Breast epithelium (tissue), 4 donors: ENCODE measurements around the gene ATP5F1E. TPM values are rescaled to one million over a fixed set of nuclear protein-coding genes. Genes with fewer than 3 reads are reported as not detected.

Source experiments
- DNase-seq, 2 donors: peaks; one replicate each; pipeline ENCODE4 v3.0.0-alpha.2; 2019; ENCODE audit warnings: low spot score in 2 of 2
- H3K27ac ChIP-seq, 2 donors: fragments of 200-600 bp; sonication (generic) in 1 of 2; one replicate each; pipeline ENCODE4 v1.5.1; 2016 to 2019; ENCODE audit warnings: mild to moderate bottlenecking in 1 of 2
- H3K27me3 ChIP-seq, 2 donors: fragments of 200-600 bp; sonication (generic) in 1 of 2; one replicate each; pipeline versions ENCODE4 v1.5.1 to v1.6.0; 2017 to 2019; ENCODE audit warnings: control low read depth in 1 of 2, mild to moderate bottlenecking in 1 of 2
- H3K36me3 ChIP-seq: fragments of 200-600 bp; one replicate; pipeline ENCODE4 v1.5.1; 2019
- H3K4me1 ChIP-seq, 2 donors: fragments of 200-600 bp; sonication (generic); one replicate each; pipeline ENCODE4 v1.5.1; 2016 to 2019; ENCODE audit warnings: control low read depth in 1 of 2
- H3K4me3 ChIP-seq, 3 donors: fragments of 200-600 bp; sonication (generic); 1 replicate in 2 of 3; 2 replicates in 1 of 3; pipeline ENCODE4 v1.5.1; 2016 to 2019; ENCODE audit warnings: mild to moderate bottlenecking in 3 of 3, moderate library complexity in 2 of 3
- H3K9me3 ChIP-seq, 2 donors: fragments of 200-600 bp; sonication (generic) in 1 of 2; one replicate each; pipeline ENCODE4 v1.5.1; 2016 to 2019; ENCODE audit warnings: control low read depth in 1 of 2
- CTCF ChIP-seq, 3 donors: fragments of 450-650 bp; IDR thresholded peaks; one replicate each; pipeline ENCODE4 v1.5.1; 2016 to 2017; ENCODE audit warnings: antibody characterized with exemption in 3 of 3, mild to moderate bottlenecking in 3 of 3, moderate library complexity in 3 of 3
- POLR2A ChIP-seq: fragments of 450-650 bp; IDR thresholded peaks from one replicate; pipeline ENCODE4 v1.6.1; 2016; ENCODE audit warnings: antibody characterized with exemption, mild to moderate bottlenecking, moderate library complexity
- POLR2AphosphoS5 ChIP-seq, 3 donors: sonication (generic); formaldehyde crosslinking; IDR thresholded peaks; one replicate each; pipeline ENCODE4 v1.6.1; 2017; ENCODE audit warnings: antibody characterized with exemption in 3 of 3
- intact Hi-C: fragments of 100-400 bp; cut with DNase I; formaldehyde crosslinking; loops from one replicate; pipeline ENCODE4 v1.15.1; 2023; ENCODE audit warnings: low total_unique reads
- total RNA-seq, 3 donors: library from RNA; depleted of rRNA; stranded (reverse); fragments of >200 nt; gene quantifications; one replicate each; pipeline ENCODE4 v1.1.0, GENCODE V29; 2016

ATP5F1E gene
- total RNA-seq, 3 donors from 2014 or later, result 25.6 to 36.4 (median 31.4) TPM

GRCh38 chr20:58995461-58996225 lies 36.5 kb downstream of the ATP5F1E start:
- Histone ChIP-seq H3K4me1 (no peaks in the 10 kb centered on the region), H3K36me3 (peaks cover 24% of the 10 kb centered on the region), H3K4me3 (no peak overlapping the region), H3K9me3 (no peaks in the 10 kb centered on the region), H3K27me3 (no peaks in the 10 kb centered on the region), H3K27ac (no peak overlapping the region)
- intact Hi-C loops, result no loop called here
- no peak for TF ChIP-seq CTCF (IDR thresholded peaks at IDR 0.05)
- no peak for TF ChIP-seq POLR2A
- TF ChIP-seq POLR2AphosphoS5 (IDR thresholded peaks at IDR 0.05), result no peak
- DNase-seq, result no peak

GRCh38 chr20:58994390-58995159 lies 37.6 kb downstream of the ATP5F1E start:
- intact Hi-C loops, result no loop called here
- no peak for TF ChIP-seq CTCF (IDR thresholded peaks at IDR 0.05)
- TF ChIP-seq POLR2AphosphoS5 (IDR thresholded peaks at IDR 0.05), result no peak
- TF ChIP-seq POLR2A, result no peak
- no peaks in the 10 kb centered on the region for H3K27me3 ChIP-seq
- no peak for DNase-seq
- H3K9me3 ChIP-seq, result no peaks in the 10 kb centered on the region
- H3K27ac ChIP-seq, result no peak overlapping the region
- no peaks in the 10 kb centered on the region for H3K4me1 ChIP-seq
- H3K36me3 ChIP-seq, result peaks cover 25% of the 10 kb centered on the region
- no peak overlapping the region for H3K4me3 ChIP-seq

GRCh38 chr20:58993332-58994248 lies 38.5 kb downstream of the ATP5F1E start:
- Histone ChIP-seq H3K27ac (no peak overlapping the region), H3K4me1 (no peaks in the 10 kb centered on the region)
- DNase-seq, result no peak

GRCh38 chr20:58992911-58993310 lies 39.2 kb downstream of the ATP5F1E start:
- Histone ChIP-seq H3K27me3 (no peaks in the 10 kb centered on the region), H3K4me1 (no peaks in the 10 kb centered on the region), H3K9me3 (no peaks in the 10 kb centered on the region), H3K4me3 (no peak overlapping the region), H3K36me3 (peaks cover 25% of the 10 kb centered on the region), H3K27ac (no peak overlapping the region)
- intact Hi-C loops, result no loop called here
- no peak for DNase-seq
- no peak for TF ChIP-seq POLR2AphosphoS5 (IDR thresholded peaks at IDR 0.05)
- no peak for TF ChIP-seq CTCF (IDR thresholded peaks at IDR 0.05)

More at GRCh38 chr20:58993332-58994248, 38.5 kb downstream of the ATP5F1E start:
- Histone ChIP-seq H3K9me3 (no peaks in the 10 kb centered on the region), H3K36me3 (peaks cover 25% of the 10 kb centered on the region), H3K27me3 (no peaks in the 10 kb centered on the region), H3K4me3 (no peak overlapping the region)
- intact Hi-C loops, result no loop called here
- no peak for TF ChIP-seq POLR2AphosphoS5 (IDR thresholded peaks at IDR 0.05)
- no peak for TF ChIP-seq CTCF (IDR thresholded peaks at IDR 0.05)
- no peak for TF ChIP-seq POLR2A
